GM23338 (cell line): Measurements from ENCODE around the gene WRAP53. TPM values are rescaled to one million over a fixed set of nuclear protein-coding genes. Genes with fewer than 3 reads are reported as not detected.

ENCODE experiments used
- ATAC-seq: fragments of 200-7000 bp; cut with Tn5 transposase; 3 replicates; pipeline ENCODE4 v1.9.1; 2020
- DNase-seq: peaks from one replicate; pipeline ENCODE4 v3.0.0-alpha.2; 2015; ENCODE audit warnings: low spot score
- H2AFZ ChIP-seq: fragments of 200-600 bp; sonication (generic); 2 replicates; pipeline ENCODE4 v1.8.0; 2016; ENCODE audit warnings: antibody characterized with exemption, mild to moderate bottlenecking, moderate library complexity
- H3F3A ChIP-seq: fragments of 200-600 bp; sonication (generic); replicated peaks from 2 replicates; pipeline ENCODE4 v1.8.0; 2017; ENCODE audit warnings: antibody characterized with exemption, mixed run types, low read depth
- H3K27ac ChIP-seq: fragments of 200-600 bp; sonication (generic); 2 replicates; pipeline ENCODE4 v1.6.1; 2016; ENCODE audit warnings: low read depth
- H3K27me3 ChIP-seq: fragments of 200-600 bp; sonication (generic); 2 replicates; pipeline ENCODE4 v1.8.0; 2016; ENCODE audit warnings: mild to moderate bottlenecking, mixed run types, moderate library complexity; ENCODE audit not compliant: insufficient read depth
- H3K36me3 ChIP-seq: fragments of 200-600 bp; sonication (generic); 2 replicates; pipeline ENCODE4 v1.8.0; 2016; ENCODE audit warnings: mild to moderate bottlenecking; ENCODE audit not compliant: insufficient read depth
- H3K4me1 ChIP-seq: fragments of 200-600 bp; sonication (generic); 2 replicates; pipeline ENCODE4 v1.8.0; 2016; ENCODE audit warnings: mild to moderate bottlenecking, moderate library complexity; ENCODE audit not compliant: insufficient read depth
- H3K4me2 ChIP-seq: fragments of 200-600 bp; sonication (generic); 2 replicates; pipeline ENCODE4 v1.7.1; 2017; ENCODE audit warnings: mixed run types
- H3K4me3 ChIP-seq: fragments of 200-600 bp; sonication (generic); 2 replicates; pipeline ENCODE4 v1.6.1; 2016; ENCODE audit warnings: mixed run types
- H3K79me2 ChIP-seq: fragments of 200-600 bp; sonication (generic); replicated peaks from 2 replicates; pipeline ENCODE4 v1.8.0; 2017; ENCODE audit warnings: mild to moderate bottlenecking; ENCODE audit not compliant: insufficient read depth
- H3K9me2 ChIP-seq: fragments of 200-600 bp; sonication (generic); 2 replicates; pipeline ENCODE4 v1.8.0; 2017; ENCODE audit not compliant: insufficient read depth
- H4K20me1 ChIP-seq: fragments of 200-600 bp; sonication (generic); replicated peaks from 2 replicates; pipeline ENCODE4 v1.8.0; 2017; ENCODE audit warnings: mild to moderate bottlenecking; ENCODE audit not compliant: insufficient read depth
- H3K27ac Mint-ChIP-seq: 2 replicates; pipeline ENCODE4 v1.8.0; 2020; ENCODE audit warnings: inconsistent platforms, mild to moderate bottlenecking, moderate library complexity, mixed read lengths
- H3K27me3 Mint-ChIP-seq: 3 replicates; pipeline ENCODE4 v1.8.0; 2022; ENCODE audit warnings: low read depth, mild to moderate bottlenecking, moderate library complexity, mixed read lengths, inconsistent platforms; ENCODE audit not compliant: insufficient read depth, poor library complexity
- H3K36me3 Mint-ChIP-seq: 3 replicates; pipeline ENCODE4 v1.8.0; 2021; ENCODE audit warnings: low read depth, mild to moderate bottlenecking, inconsistent platforms, moderate library complexity, mixed read lengths
- H3K4me1 Mint-ChIP-seq: 3 replicates; pipeline ENCODE4 v1.8.0; 2020; ENCODE audit warnings: mild to moderate bottlenecking, inconsistent platforms, mixed read lengths
- H3K4me3 Mint-ChIP-seq: 3 replicates; pipeline ENCODE4 v1.8.0; 2021; ENCODE audit warnings: moderate library complexity, mild to moderate bottlenecking, inconsistent platforms, mixed read lengths
- H3K9me3 Mint-ChIP-seq: 3 replicates; pipeline ENCODE4 v1.8.0; 2020; ENCODE audit warnings: moderate library complexity, mild to moderate bottlenecking, inconsistent platforms, mixed read lengths
- CREB1 ChIP-seq: fragments of 250-450 bp; sonication (Bioruptor Pico); IDR thresholded peaks from 2 replicates; pipeline ENCODE4 v1.5.0; 2020; ENCODE audit warnings: low read depth, mild to moderate bottlenecking, moderate library complexity
- EZH2 ChIP-seq: fragments of 200-600 bp; sonication (generic); IDR thresholded peaks from one replicate; pipeline ENCODE4 v1.8.0; 2017; ENCODE audit warnings: antibody characterized with exemption, mild to moderate bottlenecking, low read depth; ENCODE audit not compliant: unreplicated experiment
- JUNB ChIP-seq: IDR thresholded peaks from one replicate; pipeline ENCODE4 v1.6.1; 2016; ENCODE audit warnings: antibody characterized with exemption; ENCODE audit not compliant: unreplicated experiment
- NANOG ChIP-seq: IDR thresholded peaks from 2 replicates; pipeline ENCODE4 v1.6.1; 2016; ENCODE audit warnings: antibody characterized with exemption, borderline replicate concordance
- POLR2AphosphoS5 ChIP-seq: IDR thresholded peaks from 2 replicates; pipeline ENCODE4 v1.6.1; 2016; ENCODE audit warnings: antibody characterized with exemption, low read depth
- ZNF114 ChIP-seq: fragments of 250-450 bp; sonication (Bioruptor Pico); IDR thresholded peaks from 2 replicates; pipeline ENCODE4 v1.5.0; 2020; ENCODE audit warnings: mild to moderate bottlenecking, moderate library complexity
- ZNF331 ChIP-seq: fragments of 250-450 bp; sonication (Bioruptor Pico); IDR thresholded peaks from 2 replicates; pipeline ENCODE4 v1.5.0; 2020; ENCODE audit warnings: low read depth, mild to moderate bottlenecking, moderate library complexity
- polyA plus RNA-seq: library from polyadenylated mRNA; unstranded; fragments of >200 nt; fragmentation: Nextera tagmentation; extraction: Ambion mirVana; gene quantifications from 2 replicates; pipeline ENCODE4 v1.2.1, GENCODE V29; 2016
- total RNA-seq: library from RNA; depleted of rRNA; stranded (reverse); fragments of >200 nt; shearing (Covaris generic); gene quantifications from 2 replicates; pipeline ENCODE4 v1.2.3, GENCODE V29; 2014
- TF ChIP-seq, protein P1 (sequence below): IDR thresholded peaks from one replicate; pipeline ENCODE4 v1.6.1; 2018; ENCODE audit warnings: antibody characterized with exemption; ENCODE audit not compliant: unreplicated experiment
- TF ChIP-seq, protein P2 (sequence below), 2 experiments: fragments of 200-600 bp in 1 of 2; sonication (generic) in 1 of 2; conservative IDR thresholded peaks; 2 replicates each; pipeline versions ENCODE4 v1.5.1 to v1.6.1; 2016 to 2017; ENCODE audit warnings: antibody characterized with exemption in 2 of 2, low read depth in 2 of 2, mild to moderate bottlenecking in 2 of 2, moderate library complexity in 1 of 2
- TF ChIP-seq, protein P3 (sequence below): IDR thresholded peaks from 2 replicates; pipeline ENCODE4 v1.6.1; 2016; ENCODE audit warnings: antibody characterized with exemption

The WRAP53 gene
- total and polyA plus RNA-seq, 2 experiments from 2014 or later, result 28.1 to 33.3 TPM

DNA sequence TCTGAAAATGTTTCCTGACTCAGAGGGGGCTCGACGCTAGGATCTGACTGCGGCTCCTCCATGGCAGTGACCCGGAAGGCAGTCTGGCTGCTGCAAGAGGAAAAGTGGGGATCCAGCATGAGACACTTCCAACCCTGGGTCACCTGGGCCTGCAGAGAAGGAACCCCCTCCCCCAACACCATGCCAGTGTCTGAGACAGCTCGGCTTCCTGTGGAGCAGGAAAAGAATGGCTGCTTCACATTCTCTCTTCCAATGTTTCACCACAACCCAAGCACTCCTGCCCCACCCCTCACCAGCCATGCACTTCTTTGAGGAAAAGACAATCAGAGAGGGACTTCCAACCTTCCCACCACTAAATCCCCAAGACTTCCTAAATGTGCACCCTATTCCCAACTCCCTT, 11.7 kb upstream of the WRAP53 start (continued):
- TF ChIP-seq, protein P1, sequence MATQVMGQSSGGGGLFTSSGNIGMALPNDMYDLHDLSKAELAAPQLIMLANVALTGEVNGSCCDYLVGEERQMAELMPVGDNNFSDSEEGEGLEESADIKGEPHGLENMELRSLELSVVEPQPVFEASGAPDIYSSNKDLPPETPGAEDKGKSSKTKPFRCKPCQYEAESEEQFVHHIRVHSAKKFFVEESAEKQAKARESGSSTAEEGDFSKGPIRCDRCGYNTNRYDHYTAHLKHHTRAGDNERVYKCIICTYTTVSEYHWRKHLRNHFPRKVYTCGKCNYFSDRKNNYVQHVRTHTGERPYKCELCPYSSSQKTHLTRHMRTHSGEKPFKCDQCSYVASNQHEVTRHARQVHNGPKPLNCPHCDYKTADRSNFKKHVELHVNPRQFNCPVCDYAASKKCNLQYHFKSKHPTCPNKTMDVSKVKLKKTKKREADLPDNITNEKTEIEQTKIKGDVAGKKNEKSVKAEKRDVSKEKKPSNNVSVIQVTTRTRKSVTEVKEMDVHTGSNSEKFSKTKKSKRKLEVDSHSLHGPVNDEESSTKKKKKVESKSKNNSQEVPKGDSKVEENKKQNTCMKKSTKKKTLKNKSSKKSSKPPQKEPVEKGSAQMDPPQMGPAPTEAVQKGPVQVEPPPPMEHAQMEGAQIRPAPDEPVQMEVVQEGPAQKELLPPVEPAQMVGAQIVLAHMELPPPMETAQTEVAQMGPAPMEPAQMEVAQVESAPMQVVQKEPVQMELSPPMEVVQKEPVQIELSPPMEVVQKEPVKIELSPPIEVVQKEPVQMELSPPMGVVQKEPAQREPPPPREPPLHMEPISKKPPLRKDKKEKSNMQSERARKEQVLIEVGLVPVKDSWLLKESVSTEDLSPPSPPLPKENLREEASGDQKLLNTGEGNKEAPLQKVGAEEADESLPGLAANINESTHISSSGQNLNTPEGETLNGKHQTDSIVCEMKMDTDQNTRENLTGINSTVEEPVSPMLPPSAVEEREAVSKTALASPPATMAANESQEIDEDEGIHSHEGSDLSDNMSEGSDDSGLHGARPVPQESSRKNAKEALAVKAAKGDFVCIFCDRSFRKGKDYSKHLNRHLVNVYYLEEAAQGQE, result no peak
- TF ChIP-seq POLR2AphosphoS5, result no peak
- TF ChIP-seq ZNF331 (CRISPR knock-in tag), result no peak

GRCh38 chr17:7677388-7678067, 10.7 kb upstream of the WRAP53 start:
- Mint-ChIP-seq H3K4me1 (peaks cover 49% of the 10 kb centered on the region), H3K36me3 (peaks cover 45% of the 10 kb centered on the region), H3K27me3 (peaks cover 19% of the 10 kb centered on the region), H3K9me3 (peaks cover 9% of the 10 kb centered on the region), H3K4me3 (peak overlapping the region; percentile 55), H3K27ac (peak overlapping the region; percentile 45)
- Histone ChIP-seq H3F3A (peaks cover 37% of the 10 kb centered on the region), H3K36me3 (peaks cover 29% of the 10 kb centered on the region), H3K4me3 (peak overlapping the region; percentile 9), H3K79me2 (peaks cover 53% of the 10 kb centered on the region), H3K9me2 (no peaks in the 10 kb centered on the region), H3K4me1 (peaks cover 41% of the 10 kb centered on the region), H3K27ac (peak overlapping the region; percentile 60), H2AFZ (no peak overlapping the region), H4K20me1 (peaks cover 7% of the 10 kb centered on the region), H3K4me2 (peak overlapping the region; percentile 12), H3K27me3 (no peaks in the 10 kb centered on the region)
- TF ChIP-seq CREB1 (CRISPR knock-in tag), result no peak
- TF ChIP-seq POLR2AphosphoS5, result peak; percentile 19; the same call in 1 of the 2 replicates
- TF ChIP-seq NANOG, result peak; percentile 55; the same call in 1 of the 2 replicates
- ATAC-seq (peak; percentile 85), DNase-seq (peak; percentile 89)

DNA sequence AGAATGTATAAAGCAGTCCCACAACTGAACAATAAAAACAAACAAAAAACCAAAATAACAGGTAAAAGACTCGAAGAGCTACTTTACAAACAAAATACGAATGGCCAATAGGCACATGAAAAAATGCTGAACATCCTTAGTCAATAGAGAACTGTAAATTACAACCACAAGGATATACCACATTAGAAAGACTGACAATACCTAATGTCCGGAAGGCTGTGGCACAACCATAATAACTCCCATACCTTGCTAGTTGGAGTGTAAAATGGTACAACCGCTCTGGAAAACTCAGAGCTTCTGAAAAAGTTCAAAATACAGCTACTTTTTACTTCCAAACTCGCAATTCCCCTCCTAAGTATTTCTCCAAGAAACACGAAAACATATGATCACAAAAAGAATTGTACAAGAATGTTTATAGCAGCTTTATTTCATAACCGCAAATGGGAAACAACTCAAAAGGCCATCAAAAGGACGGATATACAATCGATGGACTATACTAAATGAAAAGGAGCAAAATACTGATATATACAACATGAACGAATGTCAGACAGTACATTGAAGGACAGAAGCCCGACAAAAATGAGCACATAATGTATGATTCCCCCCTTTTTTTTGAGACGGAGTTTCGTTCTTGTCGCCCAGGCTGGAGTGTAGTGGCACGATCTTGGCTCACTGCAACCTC, 3.3 kb upstream of the WRAP53 start:
- Histone ChIP-seq H3K27ac (peak overlapping the region; percentile 99), H3K4me3 (peak overlapping the region; percentile 88), H3K4me2 (peak overlapping the region; percentile 90), H2AFZ (no peak overlapping the region), H3K36me3 (no peaks in the 10 kb centered on the region), H3F3A (peaks cover 21% of the 10 kb centered on the region), H3K9me2 (no peaks in the 10 kb centered on the region), H3K27me3 (no peaks in the 10 kb centered on the region), H3K4me1 (peaks cover 25% of the 10 kb centered on the region), H3K79me2 (peaks cover 82% of the 10 kb centered on the region), H4K20me1 (peaks cover 28% of the 10 kb centered on the region)
- Mint-ChIP-seq H3K4me1 (peaks cover 29% of the 10 kb centered on the region), H3K27me3 (peaks cover 32% of the 10 kb centered on the region), H3K9me3 (no peaks in the 10 kb centered on the region; the same call in 2 of the 3 replicates), H3K36me3 (peaks cover 44% of the 10 kb centered on the region), H3K4me3 (peak overlapping the region; percentile 96), H3K27ac (peak overlapping the region; percentile 100)
- DNase-seq, result no peak
- ATAC-seq, result no peak
- no peak for TF ChIP-seq POLR2AphosphoS5
- TF ChIP-seq JUNB, result no peak
- TF ChIP-seq, protein P2, sequence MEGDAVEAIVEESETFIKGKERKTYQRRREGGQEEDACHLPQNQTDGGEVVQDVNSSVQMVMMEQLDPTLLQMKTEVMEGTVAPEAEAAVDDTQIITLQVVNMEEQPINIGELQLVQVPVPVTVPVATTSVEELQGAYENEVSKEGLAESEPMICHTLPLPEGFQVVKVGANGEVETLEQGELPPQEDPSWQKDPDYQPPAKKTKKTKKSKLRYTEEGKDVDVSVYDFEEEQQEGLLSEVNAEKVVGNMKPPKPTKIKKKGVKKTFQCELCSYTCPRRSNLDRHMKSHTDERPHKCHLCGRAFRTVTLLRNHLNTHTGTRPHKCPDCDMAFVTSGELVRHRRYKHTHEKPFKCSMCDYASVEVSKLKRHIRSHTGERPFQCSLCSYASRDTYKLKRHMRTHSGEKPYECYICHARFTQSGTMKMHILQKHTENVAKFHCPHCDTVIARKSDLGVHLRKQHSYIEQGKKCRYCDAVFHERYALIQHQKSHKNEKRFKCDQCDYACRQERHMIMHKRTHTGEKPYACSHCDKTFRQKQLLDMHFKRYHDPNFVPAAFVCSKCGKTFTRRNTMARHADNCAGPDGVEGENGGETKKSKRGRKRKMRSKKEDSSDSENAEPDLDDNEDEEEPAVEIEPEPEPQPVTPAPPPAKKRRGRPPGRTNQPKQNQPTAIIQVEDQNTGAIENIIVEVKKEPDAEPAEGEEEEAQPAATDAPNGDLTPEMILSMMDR (conservative IDR thresholded peaks at IDR 0.05; ENCODE audit: low read depth in 2 of 2), result no peak
- TF ChIP-seq ZNF331 (CRISPR knock-in tag), result no peak
- no peak for TF ChIP-seq ZNF114 (CRISPR knock-in tag)
- TF ChIP-seq, protein P3, sequence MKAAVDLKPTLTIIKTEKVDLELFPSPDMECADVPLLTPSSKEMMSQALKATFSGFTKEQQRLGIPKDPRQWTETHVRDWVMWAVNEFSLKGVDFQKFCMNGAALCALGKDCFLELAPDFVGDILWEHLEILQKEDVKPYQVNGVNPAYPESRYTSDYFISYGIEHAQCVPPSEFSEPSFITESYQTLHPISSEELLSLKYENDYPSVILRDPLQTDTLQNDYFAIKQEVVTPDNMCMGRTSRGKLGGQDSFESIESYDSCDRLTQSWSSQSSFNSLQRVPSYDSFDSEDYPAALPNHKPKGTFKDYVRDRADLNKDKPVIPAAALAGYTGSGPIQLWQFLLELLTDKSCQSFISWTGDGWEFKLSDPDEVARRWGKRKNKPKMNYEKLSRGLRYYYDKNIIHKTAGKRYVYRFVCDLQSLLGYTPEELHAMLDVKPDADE, result no peak
- no peak for TF ChIP-seq EZH2
